ENCODE measurements around the gene GKN1.

GRCh38 chr2:69001879-69002278 is 27.4 kb downstream of the GKN1 start:
- TF ChIP-seq, protein P1, sequence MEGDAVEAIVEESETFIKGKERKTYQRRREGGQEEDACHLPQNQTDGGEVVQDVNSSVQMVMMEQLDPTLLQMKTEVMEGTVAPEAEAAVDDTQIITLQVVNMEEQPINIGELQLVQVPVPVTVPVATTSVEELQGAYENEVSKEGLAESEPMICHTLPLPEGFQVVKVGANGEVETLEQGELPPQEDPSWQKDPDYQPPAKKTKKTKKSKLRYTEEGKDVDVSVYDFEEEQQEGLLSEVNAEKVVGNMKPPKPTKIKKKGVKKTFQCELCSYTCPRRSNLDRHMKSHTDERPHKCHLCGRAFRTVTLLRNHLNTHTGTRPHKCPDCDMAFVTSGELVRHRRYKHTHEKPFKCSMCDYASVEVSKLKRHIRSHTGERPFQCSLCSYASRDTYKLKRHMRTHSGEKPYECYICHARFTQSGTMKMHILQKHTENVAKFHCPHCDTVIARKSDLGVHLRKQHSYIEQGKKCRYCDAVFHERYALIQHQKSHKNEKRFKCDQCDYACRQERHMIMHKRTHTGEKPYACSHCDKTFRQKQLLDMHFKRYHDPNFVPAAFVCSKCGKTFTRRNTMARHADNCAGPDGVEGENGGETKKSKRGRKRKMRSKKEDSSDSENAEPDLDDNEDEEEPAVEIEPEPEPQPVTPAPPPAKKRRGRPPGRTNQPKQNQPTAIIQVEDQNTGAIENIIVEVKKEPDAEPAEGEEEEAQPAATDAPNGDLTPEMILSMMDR (IDR thresholded peaks at IDR 0.05; ENCODE audit: extremely low read depth in 1 of 2, insufficient read depth in 1 of 2, low read depth in 1 of 2, low read length in 2 of 2), result no peak
- no peak for TF ChIP-seq POLR2A (IDR thresholded peaks at IDR 0.05; ENCODE audit: low read depth, low read length)
- no peak for TF ChIP-seq EZH2 (IDR thresholded peaks at IDR 0.05; ENCODE audit: borderline replicate concordance, low read depth, low read length, severe bottlenecking)

All from endothelial cell of umbilical vein (primary cell).